ENCODE measurements around the gene AVEN.
"Not testable (repeated sequence)": the region's sequence is repeated elsewhere in the genome, so short reads cannot be mapped to it uniquely, and the experiment has no call there.

The AVEN gene

GRCh38 chr15:33840615-33841014 lies 198.4 kb downstream of the AVEN start:
- DNase-seq = no peak

GRCh38 chr15:33839540-33839939 lies 199.5 kb downstream of the AVEN start:
- DNase-seq = no peak

- no peak for DNase-seq
These were observed 201.7 kb downstream of the AVEN start for GRCh38 chr15:33837294-33837693.

DNA sequence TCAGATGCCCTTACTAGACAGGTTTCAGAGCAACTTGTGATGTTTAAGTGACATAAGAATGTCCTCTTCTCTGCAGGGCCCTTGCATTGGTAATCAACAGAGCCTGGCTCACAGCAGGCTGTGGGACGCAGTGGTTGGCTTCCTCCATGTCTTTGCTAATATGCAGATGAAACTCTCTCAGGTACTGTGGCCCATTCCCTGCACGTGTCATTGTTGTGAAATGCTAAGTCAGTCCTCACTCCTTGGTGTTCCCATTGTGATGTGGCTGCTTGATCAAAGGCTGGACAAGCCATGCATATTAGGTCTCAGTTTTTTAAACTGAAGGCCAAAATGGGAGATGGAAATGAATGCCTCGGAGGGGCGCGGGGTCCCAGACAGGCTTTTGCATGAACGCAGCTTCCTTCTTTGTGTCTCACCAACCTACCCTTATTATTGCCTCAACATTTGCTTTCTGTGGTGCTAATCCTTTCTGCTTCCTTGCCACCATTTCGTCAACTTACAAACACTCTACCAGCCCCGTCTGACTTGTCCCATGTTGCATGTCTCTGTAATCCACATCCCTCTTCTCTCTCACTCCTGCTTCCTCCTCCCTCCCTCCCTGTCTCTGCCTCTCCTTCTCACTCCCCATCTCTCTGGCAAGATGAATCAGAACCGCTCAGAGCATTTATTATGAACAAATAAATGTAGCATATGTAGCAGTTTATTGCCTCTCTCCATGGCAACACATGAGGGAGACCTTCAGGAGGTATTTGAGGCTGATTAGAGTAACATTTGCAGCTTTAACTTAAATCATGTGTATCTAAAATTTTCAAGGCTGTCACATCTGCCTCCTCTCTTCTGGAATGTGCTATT lies 203.9 kb downstream of the AVEN start:
- no peak for DNase-seq

DNA sequence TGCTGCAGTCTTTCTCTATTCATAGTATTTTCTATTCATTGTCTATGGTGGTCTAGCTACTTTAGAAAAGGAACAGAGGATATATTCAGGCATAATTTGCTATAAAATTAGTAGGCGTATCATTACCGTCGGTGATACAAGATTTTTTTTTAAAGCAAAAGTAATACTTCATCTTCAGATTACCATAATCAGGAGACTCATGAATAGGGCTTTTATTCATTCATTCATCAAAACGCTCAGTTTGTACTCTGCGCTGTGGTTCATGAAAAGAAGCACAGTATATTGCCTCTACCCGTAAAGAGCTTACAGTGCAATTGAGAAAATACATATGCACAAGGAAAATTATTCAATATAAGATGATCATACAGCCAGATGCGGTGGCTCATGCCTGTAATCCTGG lies 207.4 kb downstream of the AVEN start:
- no peak for DNase-seq

DNA sequence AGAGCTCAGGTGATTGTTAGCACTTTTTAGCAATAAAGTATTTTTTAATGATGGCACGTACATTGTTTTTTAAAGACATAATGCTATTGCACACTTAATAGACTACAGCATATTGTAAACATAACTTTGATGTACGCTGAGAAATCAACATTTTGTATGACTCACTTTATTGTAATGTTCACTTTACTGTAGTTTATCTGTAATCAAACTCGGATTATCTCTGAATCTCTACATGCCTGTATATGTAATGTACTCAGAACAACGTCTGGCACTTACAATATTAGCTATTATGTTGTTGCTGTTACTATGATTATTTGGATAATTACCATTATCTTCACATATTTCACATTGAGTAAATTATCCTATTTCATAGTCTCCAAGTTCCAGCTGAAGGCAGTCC lies 208.7 kb downstream of the AVEN start:
- no peak for DNase-seq

GRCh38 chr15:33826201-33826600 lies 212.8 kb downstream of the AVEN start:
- no peak for DNase-seq

DNA sequence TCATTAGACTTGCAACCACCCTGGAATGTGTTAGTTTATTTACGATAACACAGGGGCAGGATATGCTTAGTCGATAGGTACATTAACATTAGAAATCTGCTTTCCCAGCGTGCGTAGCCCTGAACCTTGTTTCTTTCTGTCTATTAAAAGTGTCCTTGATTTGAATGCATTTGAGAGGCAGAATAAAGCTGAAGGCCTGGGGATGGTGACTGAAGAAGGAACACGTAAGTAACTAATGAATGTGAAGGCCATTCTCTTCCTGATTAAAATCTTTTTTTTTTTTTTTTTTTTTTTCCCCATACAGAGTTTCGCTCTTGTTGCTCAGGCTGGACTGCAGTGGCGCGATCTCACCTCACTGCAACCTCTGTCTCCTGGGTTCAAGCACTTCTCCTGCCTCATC lies 213.6 kb downstream of the AVEN start:
- DNase-seq = no peak

DNA sequence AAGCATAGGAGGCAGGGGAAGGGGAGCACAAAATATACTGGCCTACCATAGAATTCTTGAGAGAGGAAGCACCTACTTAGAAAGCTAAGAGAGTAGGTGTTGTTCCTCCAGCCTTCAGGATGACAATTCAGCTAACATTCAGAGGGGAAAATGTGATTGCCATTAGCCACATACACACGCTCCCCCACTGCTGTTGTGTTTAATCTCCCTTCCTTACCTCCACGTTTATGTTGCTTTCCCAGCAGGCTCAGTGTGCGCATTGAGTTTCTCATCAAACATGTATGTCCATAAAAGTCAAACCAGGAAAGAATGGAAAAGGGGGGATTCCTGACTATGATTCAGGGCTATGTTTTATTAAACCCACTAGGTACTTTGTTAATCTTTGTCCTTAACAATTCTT lies 215.9 kb downstream of the AVEN start:
- DNase-seq = no peak

DNA sequence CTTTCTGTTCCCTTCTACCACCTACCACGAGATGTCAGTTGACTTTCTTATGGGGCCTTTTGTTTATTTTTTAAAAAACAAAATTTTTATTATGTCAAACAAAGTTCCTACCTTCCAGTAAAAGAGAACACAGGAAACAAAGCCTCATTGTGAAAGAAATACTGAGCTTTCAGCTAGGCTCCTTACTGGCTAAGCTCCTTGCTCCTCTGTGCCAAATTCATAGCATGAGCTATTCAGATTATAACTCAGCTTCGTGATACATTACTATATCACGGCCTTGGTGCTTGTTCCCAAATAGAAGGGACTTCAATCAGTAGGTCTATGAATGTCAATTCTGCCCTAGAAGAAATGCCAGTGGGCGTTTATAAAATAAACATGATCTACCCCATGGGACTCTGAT lies 216.5 kb downstream of the AVEN start:
- no peak for DNase-seq

DNA sequence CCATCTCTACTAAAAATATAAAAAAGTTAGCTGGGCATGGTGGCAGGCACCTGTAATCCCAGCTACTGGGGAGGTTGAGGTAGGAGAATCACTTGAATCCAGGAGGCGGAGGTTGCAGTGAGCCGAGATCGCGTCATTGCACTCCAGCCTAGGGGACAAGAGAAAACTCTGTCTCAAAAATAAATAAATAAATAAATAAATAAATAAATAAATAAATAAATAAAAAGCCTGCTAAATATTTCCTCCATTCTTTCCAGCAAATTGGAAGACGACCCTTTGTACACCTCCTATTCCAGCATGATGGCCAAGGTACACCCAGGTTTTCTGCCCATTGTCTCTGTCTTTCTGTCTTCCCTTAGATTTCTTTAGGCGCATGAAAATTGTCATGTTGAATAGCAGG lies 219.5 kb downstream of the AVEN start:
- DNase-seq = not testable (repeated sequence)

Measured in SIG-M5 (cell line).